CD4-positive, alpha-beta T cell treated with Interleukin-12 subunit alpha and Interleukin-12 subunit beta, for 1 hour (primary cell): ENCODE measurements around the gene FBXO44.

Source experiments
- DNase-seq: peaks from one replicate; pipeline ENCODE4 v3.0.0-alpha.2; 2020

Gene FBXO44

GRCh38 chr1:11661103-11661502 is 6.4 kb downstream of the FBXO44 start:
- DNase-seq = no peak

GRCh38 chr1:11664336-11665065 is 9.8 kb downstream of the FBXO44 start:
- DNase-seq = peak; percentile 58

- no peak for DNase-seq
Measured at GRCh38 chr1:11668516-11668915, 13.8 kb downstream of the FBXO44 start.

GRCh38 chr1:11670747-11671146 is 16.1 kb downstream of the FBXO44 start:
- no peak for DNase-seq

- no peak for DNase-seq
Measured at GRCh38 chr1:11671205-11671543, 16.5 kb downstream of the FBXO44 start.

- DNase-seq = no peak
Measured at GRCh38 chr1:11671544-11672286, 17.0 kb downstream of the FBXO44 start.

GRCh38 chr1:11673089-11673769 is 18.6 kb downstream of the FBXO44 start:
- no peak for DNase-seq

GRCh38 chr1:11674488-11674887 is 19.8 kb downstream of the FBXO44 start:
- DNase-seq = no peak

GRCh38 chr1:11675325-11675724 is 20.6 kb downstream of the FBXO44 start:
- no peak for DNase-seq

- no peak for DNase-seq
Measured at GRCh38 chr1:11676386-11677103, 21.9 kb downstream of the FBXO44 start.

GRCh38 chr1:11678442-11678841 is 23.8 kb downstream of the FBXO44 start:
- no peak for DNase-seq

- DNase-seq = no peak
Measured at GRCh38 chr1:11680270-11681070, 25.8 kb downstream of the FBXO44 start.

GRCh38 chr1:11681071-11681771 is 26.5 kb downstream of the FBXO44 start, which contains the start of gene MAD2L2:
TSS of gene MAD2L2 (minus strand) at chr1:11681148. CDS start at chr1:11680601, 547 bp downstream.
- peak; percentile 91 for DNase-seq

- no peak for DNase-seq
Measured at GRCh38 chr1:11682287-11682771, 27.7 kb downstream of the FBXO44 start.

- DNase-seq = no peak
Measured at GRCh38 chr1:11682799-11683198, 28.1 kb downstream of the FBXO44 start.

- no peak for DNase-seq
Measured at GRCh38 chr1:11684070-11684469, 29.4 kb downstream of the FBXO44 start.

GRCh38 chr1:11685210-11685752 is 30.6 kb downstream of the FBXO44 start:
- no peak for DNase-seq

- DNase-seq = no peak
Measured at GRCh38 chr1:11688506-11688905, 33.8 kb downstream of the FBXO44 start.

GRCh38 chr1:11690397-11691301 is 36.0 kb downstream of the FBXO44 start:
- DNase-seq = no peak

- DNase-seq = no peak
Measured at GRCh38 chr1:11691302-11691914, 36.7 kb downstream of the FBXO44 start, which contains the start of gene DRAXIN. TSS of gene DRAXIN (plus strand) at chr1:11691710. CDS start at chr1:11706259, 14,549 bp downstream.
